BE2C (cell line): Measurements from ENCODE around the gene MROH8.

ENCODE experiments used
- DNase-seq: peaks from one replicate; pipeline ENCODE4 v3.0.0-alpha.2; 2020
- H3K27me3 ChIP-seq: fragments of 250-450 bp; sonication (Bioruptor Pico); 2 replicates; pipeline ENCODE4 v1.5.1; 2020; ENCODE audit warnings: mild to moderate bottlenecking
- H3K36me3 ChIP-seq: fragments of 250-450 bp; sonication (Bioruptor Pico); 2 replicates; pipeline ENCODE4 v1.5.1; 2020; ENCODE audit warnings: mild to moderate bottlenecking
- H3K4me1 ChIP-seq: fragments of 250-450 bp; sonication (Bioruptor Pico); 2 replicates; pipeline ENCODE4 v1.5.1; 2020
- H3K4me3 ChIP-seq: 2 replicates; pipeline ENCODE4 v1.5.1; 2011; ENCODE audit warnings: low read depth, low read length
- H3K9me3 ChIP-seq: fragments of 250-450 bp; sonication (Bioruptor Pico); 2 replicates; pipeline ENCODE4 v1.5.1; 2020
- TF ChIP-seq, protein P1 (sequence below): IDR thresholded peaks from 2 replicates; pipeline ENCODE4 v1.5.1; 2012; ENCODE audit warnings: mild to moderate bottlenecking, low read depth, low read length

The MROH8 gene

DNA sequence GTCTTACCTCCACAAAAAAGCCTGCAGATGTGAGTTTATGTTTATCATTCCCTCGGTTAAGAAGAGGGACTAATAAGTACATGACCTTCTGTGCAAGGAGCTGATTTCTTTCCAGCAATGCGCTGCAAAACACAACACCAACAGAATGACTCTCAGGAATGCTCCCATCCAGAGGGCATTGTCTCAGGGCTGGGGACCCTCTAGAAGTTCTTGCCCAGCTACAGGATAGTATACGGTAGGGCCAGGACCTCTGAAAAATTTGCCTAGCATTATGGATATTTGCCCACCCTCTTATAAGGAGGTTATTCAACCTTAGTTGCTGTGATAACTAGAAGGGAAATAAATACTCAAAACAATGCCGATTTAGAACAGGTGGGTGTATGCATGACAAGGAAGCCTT lies 58.9 kb downstream of the MROH8 start:
- no peaks in the 10 kb centered on the region for H3K27me3 ChIP-seq
- no peaks in the 10 kb centered on the region for H3K9me3 ChIP-seq
- TF ChIP-seq, protein P1, sequence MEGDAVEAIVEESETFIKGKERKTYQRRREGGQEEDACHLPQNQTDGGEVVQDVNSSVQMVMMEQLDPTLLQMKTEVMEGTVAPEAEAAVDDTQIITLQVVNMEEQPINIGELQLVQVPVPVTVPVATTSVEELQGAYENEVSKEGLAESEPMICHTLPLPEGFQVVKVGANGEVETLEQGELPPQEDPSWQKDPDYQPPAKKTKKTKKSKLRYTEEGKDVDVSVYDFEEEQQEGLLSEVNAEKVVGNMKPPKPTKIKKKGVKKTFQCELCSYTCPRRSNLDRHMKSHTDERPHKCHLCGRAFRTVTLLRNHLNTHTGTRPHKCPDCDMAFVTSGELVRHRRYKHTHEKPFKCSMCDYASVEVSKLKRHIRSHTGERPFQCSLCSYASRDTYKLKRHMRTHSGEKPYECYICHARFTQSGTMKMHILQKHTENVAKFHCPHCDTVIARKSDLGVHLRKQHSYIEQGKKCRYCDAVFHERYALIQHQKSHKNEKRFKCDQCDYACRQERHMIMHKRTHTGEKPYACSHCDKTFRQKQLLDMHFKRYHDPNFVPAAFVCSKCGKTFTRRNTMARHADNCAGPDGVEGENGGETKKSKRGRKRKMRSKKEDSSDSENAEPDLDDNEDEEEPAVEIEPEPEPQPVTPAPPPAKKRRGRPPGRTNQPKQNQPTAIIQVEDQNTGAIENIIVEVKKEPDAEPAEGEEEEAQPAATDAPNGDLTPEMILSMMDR = no peak
- no peaks in the 10 kb centered on the region for H3K4me1 ChIP-seq
- no peak overlapping the region for H3K4me3 ChIP-seq
- H3K36me3 ChIP-seq = no peaks in the 10 kb centered on the region
- DNase-seq = no peak

DNA sequence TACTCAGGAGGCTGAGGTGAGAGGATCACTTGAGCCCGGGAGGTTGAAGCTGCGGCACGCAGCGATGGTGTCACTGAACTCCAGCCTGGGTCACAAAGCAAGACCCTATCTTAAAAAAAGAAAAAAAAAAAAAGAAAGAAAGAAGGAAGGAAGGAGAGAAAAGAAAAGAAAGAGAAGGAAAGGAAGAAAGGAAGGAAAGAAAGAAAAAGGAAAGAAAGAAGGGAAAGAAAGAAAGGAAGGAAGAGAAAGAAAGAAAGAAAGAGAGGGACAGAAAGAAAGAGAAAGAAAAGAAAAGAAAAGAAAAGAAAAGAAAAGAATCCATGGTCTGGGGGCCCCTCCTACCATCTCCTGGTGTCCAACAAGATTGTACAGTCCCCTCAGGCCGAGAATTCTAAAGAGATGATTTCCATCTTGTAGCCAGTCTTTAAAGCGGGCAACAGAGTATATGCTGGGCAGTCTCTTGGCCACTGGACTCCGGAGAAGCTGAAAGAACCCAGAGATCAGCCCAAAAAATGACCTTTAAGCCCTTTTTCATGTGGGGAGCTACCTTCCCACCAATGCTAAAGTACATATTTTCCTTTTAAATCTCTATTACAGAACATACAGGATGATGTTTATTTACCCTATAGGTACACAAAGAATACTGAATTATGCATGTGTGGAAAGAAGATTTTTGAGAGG lies 59.9 kb downstream of the MROH8 start:
- H3K4me1 ChIP-seq = no peaks in the 10 kb centered on the region
- no peak for DNase-seq

DNA sequence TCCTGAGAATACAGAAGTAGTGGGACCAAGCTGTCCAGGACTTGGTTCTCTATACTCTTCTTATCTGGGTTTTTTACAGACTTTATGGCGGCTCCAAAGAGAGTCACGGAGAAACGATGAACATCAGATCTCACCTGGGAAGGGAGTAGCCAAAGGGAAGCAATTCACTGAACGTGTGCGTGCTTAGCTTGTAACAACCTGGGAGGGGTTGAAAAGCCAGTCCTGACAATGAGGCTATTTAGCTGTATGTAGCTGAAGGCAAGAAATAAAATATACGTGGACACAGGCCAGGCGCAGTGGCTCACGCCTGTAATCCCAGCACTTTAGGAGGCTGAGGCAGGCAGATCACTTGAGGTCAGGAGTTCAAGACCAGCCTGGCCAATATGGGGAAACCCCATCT lies 65.3 kb downstream of the MROH8 start:
- Histone ChIP-seq H3K4me1 (no peaks in the 10 kb centered on the region), H3K36me3 (no peaks in the 10 kb centered on the region), H3K4me3 (no peak overlapping the region), H3K27me3 (no peaks in the 10 kb centered on the region), H3K9me3 (no peaks in the 10 kb centered on the region)
- no peak for DNase-seq
- TF ChIP-seq, protein P1 = no peak

More for the DNA sequence above, 59.9 kb downstream of the MROH8 start:
- Histone ChIP-seq H3K4me3 (no peak overlapping the region), H3K36me3 (no peaks in the 10 kb centered on the region), H3K9me3 (no peaks in the 10 kb centered on the region), H3K27me3 (no peaks in the 10 kb centered on the region)
- TF ChIP-seq, protein P1 = no peak

DNA sequence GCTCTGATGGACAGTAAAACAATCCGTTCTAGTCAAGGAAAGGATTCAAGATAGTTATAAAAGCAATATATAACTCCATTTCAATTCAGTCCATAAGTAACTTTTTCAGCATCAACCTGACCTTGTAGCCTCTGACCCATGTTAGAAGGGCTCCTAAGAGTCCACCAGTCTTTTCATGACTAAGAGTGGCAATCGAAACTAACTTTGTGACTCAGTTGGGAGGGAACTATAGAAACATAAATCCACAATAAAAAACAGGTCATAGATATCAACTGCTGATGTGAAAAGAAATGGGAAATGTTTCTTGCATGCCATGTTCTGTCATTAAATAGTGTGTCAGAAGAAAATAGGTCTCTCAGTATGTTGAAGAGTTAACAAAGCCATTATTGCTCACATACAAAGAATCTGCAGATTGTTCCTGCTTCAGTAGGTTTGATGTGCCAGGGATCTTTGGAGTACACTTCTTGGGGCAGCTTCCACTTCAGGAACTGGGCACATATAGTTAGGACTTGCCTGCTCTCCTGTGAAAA lies 67.4 kb downstream of the MROH8 start:
- Histone ChIP-seq H3K4me1 (no peaks in the 10 kb centered on the region), H3K27me3 (no peaks in the 10 kb centered on the region), H3K9me3 (no peaks in the 10 kb centered on the region), H3K36me3 (no peaks in the 10 kb centered on the region), H3K4me3 (no peak overlapping the region)
- TF ChIP-seq, protein P1 = no peak
- DNase-seq = no peak

DNA sequence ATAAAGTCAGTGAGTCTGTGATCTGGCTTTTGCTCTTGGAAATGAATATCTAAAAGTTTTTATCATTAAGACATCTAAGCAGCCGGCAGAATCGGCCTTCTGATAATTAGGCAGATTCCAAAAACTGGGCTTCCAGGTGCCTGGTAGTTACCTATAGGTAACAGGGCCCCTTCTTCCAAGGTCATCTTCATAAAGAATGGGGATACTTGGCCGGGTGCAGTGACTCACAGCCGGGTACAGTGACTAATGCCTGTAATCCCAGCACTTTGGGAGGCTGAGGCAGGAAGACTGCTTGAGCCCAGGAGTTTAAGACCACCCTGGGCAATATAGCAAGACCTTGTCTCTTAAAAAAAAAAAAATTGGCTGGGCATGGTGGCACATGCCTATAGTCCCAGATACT lies 70.7 kb downstream of the MROH8 start:
- Histone ChIP-seq H3K27me3 (no peaks in the 10 kb centered on the region), H3K4me3 (no peak overlapping the region), H3K36me3 (no peaks in the 10 kb centered on the region), H3K4me1 (no peaks in the 10 kb centered on the region), H3K9me3 (no peaks in the 10 kb centered on the region)
- DNase-seq = no peak
- TF ChIP-seq, protein P1 = no peak

DNA sequence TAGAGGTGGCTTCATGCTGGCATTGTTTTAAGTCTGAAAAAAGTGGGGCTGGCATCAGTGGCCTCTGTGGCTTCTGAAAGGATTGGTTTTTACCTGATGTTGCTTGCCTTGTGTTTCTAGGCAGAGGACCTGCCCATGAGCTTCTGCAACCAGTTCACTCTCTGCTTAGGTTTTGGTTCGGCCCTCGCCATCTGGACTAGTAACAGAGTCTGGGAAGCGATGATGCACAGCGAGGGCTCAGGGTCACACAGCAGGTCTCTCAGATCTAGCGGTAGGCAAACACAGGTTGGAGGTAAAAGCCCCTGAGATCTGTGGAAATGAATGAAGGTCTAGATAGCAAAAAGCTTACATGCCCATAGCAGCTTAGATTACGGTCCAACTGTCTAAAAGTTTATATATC lies 76.8 kb downstream of the MROH8 start:
- no peak for DNase-seq
- H3K36me3 ChIP-seq = no peaks in the 10 kb centered on the region
- no peaks in the 10 kb centered on the region for H3K4me1 ChIP-seq
- H3K4me3 ChIP-seq = no peak overlapping the region
- TF ChIP-seq, protein P1 = no peak
- H3K27me3 ChIP-seq = no peaks in the 10 kb centered on the region
- no peaks in the 10 kb centered on the region for H3K9me3 ChIP-seq
